GM10847 (cell line): ENCODE results near the gene E2F3.

ENCODE experiments used
- POLR2A ChIP-seq: IDR thresholded peaks from 2 replicates; pipeline ENCODE4 v1.6.1; 2011; ENCODE audit not compliant: insufficient read length; ENCODE audit errors: extremely low read depth

Gene E2F3

GRCh38 chr6:20401205-20402091, at the start of gene E2F3:
E2F3 (plus strand) TSS chr6:20401879; CDS start chr6:20402233, 354 bp downstream.
- TF ChIP-seq POLR2A: peak; percentile 91

GRCh38 chr6:20352346-20352745, 49.3 kb upstream of the E2F3 start:
- TF ChIP-seq POLR2A: no peak

- TF ChIP-seq POLR2A: no peak
Measured at GRCh38 chr6:20353134-20353533, 48.5 kb upstream of the E2F3 start.

GRCh38 chr6:20354366-20354765, 47.3 kb upstream of the E2F3 start:
- no peak for TF ChIP-seq POLR2A

- no peak for TF ChIP-seq POLR2A
Measured at GRCh38 chr6:20360471-20361119, 41.1 kb upstream of the E2F3 start.

- TF ChIP-seq POLR2A: no peak
Measured at GRCh38 chr6:20362623-20363022, 39.1 kb upstream of the E2F3 start.

- TF ChIP-seq POLR2A: no peak
Measured at GRCh38 chr6:20364327-20364726, 37.4 kb upstream of the E2F3 start.

GRCh38 chr6:20365456-20365855, 36.2 kb upstream of the E2F3 start:
- TF ChIP-seq POLR2A: no peak

GRCh38 chr6:20366082-20366830, 35.4 kb upstream of the E2F3 start:
- TF ChIP-seq POLR2A: no peak

GRCh38 chr6:20367743-20368485, 33.8 kb upstream of the E2F3 start:
- no peak for TF ChIP-seq POLR2A

GRCh38 chr6:20370393-20370792, 31.3 kb upstream of the E2F3 start:
- no peak for TF ChIP-seq POLR2A

GRCh38 chr6:20370801-20371200, 30.9 kb upstream of the E2F3 start:
- no peak for TF ChIP-seq POLR2A

GRCh38 chr6:20375436-20375835, 26.2 kb upstream of the E2F3 start:
- no peak for TF ChIP-seq POLR2A

GRCh38 chr6:20377623-20378265, 23.9 kb upstream of the E2F3 start:
- TF ChIP-seq POLR2A: no peak
